ENCODE results near the gene CD209.

DNA sequence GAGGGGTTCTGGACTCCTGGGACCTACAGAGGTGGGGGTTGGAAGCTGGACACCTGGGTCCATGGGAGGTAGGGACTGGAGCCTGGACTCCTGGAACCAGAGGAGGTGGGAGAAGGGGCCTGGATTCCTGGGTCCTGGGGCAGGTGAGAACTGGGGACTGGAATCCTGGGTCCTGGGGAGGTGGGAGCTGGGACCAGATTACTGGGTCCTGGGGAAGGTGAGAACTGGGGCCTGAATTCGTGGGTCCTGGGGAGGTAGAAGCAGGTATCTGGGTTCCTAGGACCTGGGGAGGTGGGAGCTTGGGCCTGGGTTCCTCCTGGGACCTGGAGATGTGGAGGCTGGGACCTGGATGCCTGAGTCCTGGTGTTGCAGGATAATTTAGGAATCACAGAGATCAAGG lies 16.4 kb upstream of the CD209 start:
- TF ChIP-seq, protein P1, sequence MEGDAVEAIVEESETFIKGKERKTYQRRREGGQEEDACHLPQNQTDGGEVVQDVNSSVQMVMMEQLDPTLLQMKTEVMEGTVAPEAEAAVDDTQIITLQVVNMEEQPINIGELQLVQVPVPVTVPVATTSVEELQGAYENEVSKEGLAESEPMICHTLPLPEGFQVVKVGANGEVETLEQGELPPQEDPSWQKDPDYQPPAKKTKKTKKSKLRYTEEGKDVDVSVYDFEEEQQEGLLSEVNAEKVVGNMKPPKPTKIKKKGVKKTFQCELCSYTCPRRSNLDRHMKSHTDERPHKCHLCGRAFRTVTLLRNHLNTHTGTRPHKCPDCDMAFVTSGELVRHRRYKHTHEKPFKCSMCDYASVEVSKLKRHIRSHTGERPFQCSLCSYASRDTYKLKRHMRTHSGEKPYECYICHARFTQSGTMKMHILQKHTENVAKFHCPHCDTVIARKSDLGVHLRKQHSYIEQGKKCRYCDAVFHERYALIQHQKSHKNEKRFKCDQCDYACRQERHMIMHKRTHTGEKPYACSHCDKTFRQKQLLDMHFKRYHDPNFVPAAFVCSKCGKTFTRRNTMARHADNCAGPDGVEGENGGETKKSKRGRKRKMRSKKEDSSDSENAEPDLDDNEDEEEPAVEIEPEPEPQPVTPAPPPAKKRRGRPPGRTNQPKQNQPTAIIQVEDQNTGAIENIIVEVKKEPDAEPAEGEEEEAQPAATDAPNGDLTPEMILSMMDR (conservative IDR thresholded peaks at IDR 0.05; ENCODE audit: low read length): no peak
- TF ChIP-seq EZH2phosphoT487 (IDR thresholded peaks at IDR 0.05; ENCODE audit: borderline replicate concordance, low read depth, low read length): no peak
